H1 (cell line): ENCODE data around the gene CSTF3. TPM values are rescaled to one million over a fixed set of nuclear protein-coding genes. Genes with fewer than 3 reads are reported as not detected.

Experiments used
- CTCF ChIA-PET: fragments of 300-600 bp; sonication (Branson Sonifier 250); formaldehyde crosslinking; loops from one replicate; lab custom pipeline; 2021; ENCODE audit not compliant: partially characterized antibody; lab: Charles Lee
- POLR2A ChIA-PET: fragments of 300-600 bp; sonication (Branson Sonifier 250); formaldehyde crosslinking; loops from one replicate; lab custom pipeline; 2021; ENCODE audit warnings: inconsistent platforms; ENCODE audit not compliant: partially characterized antibody; lab: Charles Lee
- DNase-seq, 2 experiments: peaks; one replicate each; pipeline versions ENCODE4 v3.0.0 to v3.0.0-alpha.2; 2010 to 2022; ENCODE audit warnings: low spot score in 2 of 2, low read depth in 1 of 2, mixed read lengths in 1 of 2
- FAIRE-seq: peaks from 2 replicates; lab custom pipeline; 2011; peaks lifted over from hg19 to GRCh38; lab: Jason Lieb, UNC
- H2AFZ ChIP-seq: 2 replicates; pipeline ENCODE4 v1.8.1; 2012; ENCODE audit warnings: low read length, inconsistent platforms
- H2AK5ac ChIP-seq: 2 replicates; pipeline ENCODE4 v1.6.1; 2013; ENCODE audit warnings: low read depth, low read length
- H2BK120ac ChIP-seq: replicated peaks from 2 replicates; pipeline ENCODE3; 2013; ENCODE audit warnings: low read depth, low read length, inconsistent platforms
- H2BK12ac ChIP-seq: 2 replicates; pipeline ENCODE4 v1.6.1; 2013; ENCODE audit warnings: low read depth, low read length
- H2BK15ac ChIP-seq: 2 replicates; pipeline ENCODE4 v1.6.1; 2013; ENCODE audit warnings: low read length
- H2BK20ac ChIP-seq: 2 replicates; pipeline ENCODE4 v1.6.1; 2013; ENCODE audit warnings: low read length
- H2BK5ac ChIP-seq: 2 replicates; pipeline ENCODE4 v1.6.1; 2013; ENCODE audit warnings: low read depth, low read length
- H3K14ac ChIP-seq: 2 replicates; pipeline ENCODE4 v1.6.1; 2013; ENCODE audit warnings: inconsistent platforms; ENCODE audit not compliant: insufficient read length
- H3K18ac ChIP-seq: 2 replicates; pipeline ENCODE4 v1.6.1; 2013; ENCODE audit warnings: low read length; ENCODE audit errors: extremely low read depth
- H3K23ac ChIP-seq: 2 replicates; pipeline ENCODE4 v1.6.1; 2013; ENCODE audit warnings: inconsistent platforms; ENCODE audit not compliant: insufficient read length
- H3K23me2 ChIP-seq: 2 replicates; pipeline ENCODE4 v1.6.1; 2013; ENCODE audit warnings: low read depth, low read length
- H3K27ac ChIP-seq: 2 replicates; pipeline ENCODE4 v1.6.1; 2011; ENCODE audit warnings: low read depth, low read length, inconsistent platforms
- H3K27me3 ChIP-seq, 4 experiments: replicated peaks in 1 of 4; 1 replicate in 1 of 4; 2 replicates in 3 of 4; pipeline versions ENCODE4 v1.6.1 to v1.8.1; 2011 to 2013; ENCODE audit warnings: low read length in 3 of 4, mild to moderate bottlenecking in 3 of 4, inconsistent platforms in 2 of 4, mixed read lengths in 2 of 4, moderate library complexity in 1 of 4; ENCODE audit not compliant: control insufficient read depth in 3 of 4, insufficient read depth in 3 of 4; ENCODE audit errors: extremely low read depth in 1 of 4
- H3K36me3 ChIP-seq, 4 experiments: 2 replicates each; pipeline versions ENCODE4 v1.6.1 to v1.8.1; 2011 to 2013; ENCODE audit warnings: mild to moderate bottlenecking in 4 of 4, low read length in 3 of 4, moderate library complexity in 2 of 4, control low read depth in 1 of 4, inconsistent platforms in 1 of 4; ENCODE audit not compliant: insufficient read depth in 4 of 4, control insufficient read depth in 2 of 4
- H3K4ac ChIP-seq: replicated peaks from 2 replicates; pipeline ENCODE3; 2013; ENCODE audit warnings: low read length, low read depth, mixed read lengths, inconsistent platforms; ENCODE audit not compliant: insufficient read length
- H3K4me1 ChIP-seq, 4 experiments: replicated peaks in 1 of 4; 1 replicate in 1 of 4; 2 replicates in 3 of 4; pipeline versions ENCODE4 v1.6.1 to v1.8.1; 2011 to 2013; ENCODE audit warnings: low read length in 3 of 4, inconsistent platforms in 2 of 4, mixed read lengths in 1 of 4; ENCODE audit not compliant: insufficient read depth in 4 of 4, control insufficient read depth in 3 of 4
- H3K4me2 ChIP-seq, 2 experiments: 2 replicates each; pipeline versions ENCODE4 v1.6.1 to v1.8.1; 2011 to 2013; ENCODE audit warnings: low read depth in 2 of 2, low read length in 2 of 2, control low read depth in 1 of 2, inconsistent platforms in 1 of 2, mild to moderate bottlenecking in 1 of 2; ENCODE audit not compliant: insufficient read depth in 1 of 2
- H3K4me3 ChIP-seq, 4 experiments: fragments of 200-600, 300-600 bp in 1 of 4; sonication (generic), shearing (Covaris generic), sonication (Bioruptor Twin) in 1 of 4; 2 replicates each; pipeline versions ENCODE4 v1.5.1 to v1.8.1; 2011 to 2016; ENCODE audit warnings: low read length in 4 of 4, low read depth in 3 of 4, control low read depth in 2 of 4, inconsistent platforms in 2 of 4, mild to moderate bottlenecking in 2 of 4, mixed read lengths in 1 of 4, moderate library complexity in 1 of 4; ENCODE audit not compliant: insufficient read depth in 2 of 4; ENCODE audit errors: extremely low read depth in 1 of 4
- H3K56ac ChIP-seq: replicated peaks from 2 replicates; pipeline ENCODE3; 2013; ENCODE audit warnings: low read depth, mild to moderate bottlenecking, mixed read lengths, low read length, inconsistent platforms; ENCODE audit not compliant: insufficient read length
- H3K79me1 ChIP-seq: 2 replicates; pipeline ENCODE4 v1.6.1; 2013; ENCODE audit warnings: low read depth, low read length, control low read depth
- H3K79me2 ChIP-seq, 2 experiments: 2 replicates each; pipeline versions ENCODE4 v1.6.1 to v1.8.1; 2012 to 2013; ENCODE audit warnings: low read length in 2 of 2, mild to moderate bottlenecking in 2 of 2, inconsistent platforms in 1 of 2; ENCODE audit not compliant: insufficient read depth in 2 of 2, control insufficient read depth in 1 of 2
- H3K9ac ChIP-seq, 4 experiments: replicated peaks in 1 of 4; 1 replicate in 1 of 4; 2 replicates in 3 of 4; pipeline versions ENCODE4 v1.6.1 to v1.8.1; 2011 to 2013; ENCODE audit warnings: low read depth in 3 of 4, low read length in 3 of 4, control low read depth in 2 of 4, mild to moderate bottlenecking in 2 of 4, moderate library complexity in 2 of 4, inconsistent platforms in 1 of 4; ENCODE audit errors: extremely low read depth in 1 of 4
- H3K9me3 ChIP-seq, 2 experiments: 2 replicates each; pipeline versions ENCODE4 v1.6.1 to v1.8.1; 2012 to 2013; ENCODE audit warnings: mild to moderate bottlenecking in 2 of 2, moderate library complexity in 2 of 2, control low read depth in 1 of 2, inconsistent platforms in 1 of 2, low read depth in 1 of 2, low read length in 1 of 2, mixed read lengths in 1 of 2; ENCODE audit not compliant: insufficient read depth in 2 of 2
- H4K20me1 ChIP-seq, 2 experiments: replicated peaks in 1 of 2; 2 replicates each; pipeline versions ENCODE3 to v1.8.1; 2011 to 2013; ENCODE audit warnings: inconsistent platforms in 2 of 2, low read length in 2 of 2, mild to moderate bottlenecking in 1 of 2; ENCODE audit not compliant: insufficient read depth in 2 of 2, control insufficient read depth in 1 of 2
- H4K5ac ChIP-seq: 2 replicates; pipeline ENCODE4 v1.6.1; 2013; ENCODE audit warnings: low read length, low read depth, mixed read lengths, inconsistent platforms; ENCODE audit not compliant: insufficient read length
- H4K8ac ChIP-seq: 2 replicates; pipeline ENCODE4 v1.8.0; 2013; ENCODE audit warnings: mild to moderate bottlenecking, moderate library complexity, low read length, inconsistent platforms; ENCODE audit not compliant: insufficient read depth; ENCODE audit errors: extremely low read depth
- H4K91ac ChIP-seq: replicated peaks from 2 replicates; pipeline ENCODE3; 2013; ENCODE audit warnings: low read length, mixed read lengths, inconsistent platforms; ENCODE audit not compliant: insufficient read length
- BCL11A ChIP-seq, 2 experiments: IDR thresholded peaks; one replicate each; pipeline ENCODE4 v1.6.1; 2011; ENCODE audit warnings: low read depth in 2 of 2, low read length in 2 of 2, mild to moderate bottlenecking in 2 of 2
- WGBS, 2 experiments: shearing (Covaris generic) in 1 of 2; methylation state at CpG; one replicate each; pipeline versions ENCODE4 v1.1.6 to v1.1.7; 2013 to 2015; ENCODE audit warnings: low lambda C conversion rate in 2 of 2, mixed read lengths in 2 of 2, inconsistent platforms in 1 of 2, low coverage in 1 of 2, missing lambda C conversion rate in 1 of 2; ENCODE audit not compliant: insufficient replicate concordance in 2 of 2, insufficient coverage in 1 of 2, insufficient read length in 1 of 2; ENCODE audit errors: extremely low coverage in 1 of 2, missing lambda C conversion rate in 1 of 2; 5-methylcytosine and 5-hydroxymethylcytosine counted together
- polyA plus RNA-seq, 7 experiments: library from polyadenylated mRNA; depleted of rRNA in 3 of 7; stranded (reverse) in 5 of 7; unstranded in 2 of 7; fragments of >200 nt in 5 of 7; fragments of 200-250 nt in 2 of 7; gene quantifications; 1 replicate in 5 of 7; 2 replicates in 1 of 7; 4 replicates in 1 of 7; pipeline versions ENCODE4 v1.2.1 to v1.2.3, GENCODE V29; 2011 to 2013; ENCODE audit warnings: missing spikeins in 2 of 7, mixed read lengths in 2 of 7
- total RNA-seq: library from RNA; stranded (reverse); fragmentation: NEBNext Ultra II Directional; extraction: Animal tissue kit (Norgen Biotek cat#: 25700); gene quantifications from 2 replicates; pipeline ENCODE4 v1.2.1, GENCODE V29; 2021

The CSTF3 gene
- total and polyA plus RNA-seq, 2 of the 8 experiments (the other 6 are each of a cell fraction or from before 2014, with no cell fraction given): 22.3 to 54.7 TPM

- Histone ChIP-seq H3K9me3 (no peaks in the 10 kb centered on the region), H3K4me2 (no peak overlapping the region), H2BK12ac (no peak overlapping the region), H3K4me1 (no peaks in the 10 kb centered on the region), H3K4me3 (no peak overlapping the region), H3K23me2 (no peaks in the 10 kb centered on the region), H2BK20ac (no peak overlapping the region), H2AFZ (no peak overlapping the region), H2BK5ac (no peak overlapping the region), H4K91ac (no peak overlapping the region), H2AK5ac (no peak overlapping the region)
- no peak for TF ChIP-seq BCL11A (IDR thresholded peaks at IDR 0.05; ENCODE audit: low read depth in 2 of 2, low read length in 2 of 2)
- TF ChIP-seq, all 59 proteins: peak for 0
- H2BK15ac ChIP-seq: no peak overlapping the region
- WGBS, 2 experiments: 69% methylated on average over 4 of the region's 4 CpGs; no CpG with 5 or more reads in 1 of the 2 experiments
- no peaks in the 10 kb centered on the region for H3K27me3 ChIP-seq
- H3K79me1 ChIP-seq: no peaks in the 10 kb centered on the region
- no peak overlapping the region for H3K14ac ChIP-seq
- no peak overlapping the region for H3K9ac ChIP-seq
- no peak overlapping the region for H2BK120ac ChIP-seq
- no peaks in the 10 kb centered on the region for H3K79me2 ChIP-seq
- H3K27ac ChIP-seq: no peak overlapping the region
- FAIRE-seq: no peak
- H3K36me3 ChIP-seq: no peaks in the 10 kb centered on the region
- no peak overlapping the region for H3K23ac ChIP-seq
- H4K8ac ChIP-seq: no peak overlapping the region
- ChIA-PET POLR2A (no interaction called here), CTCF (no interaction called here)
- DNase-seq: no peak
- H4K20me1 ChIP-seq: no peaks in the 10 kb centered on the region
- no peak overlapping the region for H3K4ac ChIP-seq
- H3K18ac ChIP-seq: no peak overlapping the region
- H4K5ac ChIP-seq: no peak overlapping the region
- H3K56ac ChIP-seq: no peak overlapping the region
These were observed 7.5 kb upstream of the CSTF3 start for GRCh38 chr11:33168709-33169200.
